ENCODE measurements around the gene EMILIN2.

Gene EMILIN2

DNA sequence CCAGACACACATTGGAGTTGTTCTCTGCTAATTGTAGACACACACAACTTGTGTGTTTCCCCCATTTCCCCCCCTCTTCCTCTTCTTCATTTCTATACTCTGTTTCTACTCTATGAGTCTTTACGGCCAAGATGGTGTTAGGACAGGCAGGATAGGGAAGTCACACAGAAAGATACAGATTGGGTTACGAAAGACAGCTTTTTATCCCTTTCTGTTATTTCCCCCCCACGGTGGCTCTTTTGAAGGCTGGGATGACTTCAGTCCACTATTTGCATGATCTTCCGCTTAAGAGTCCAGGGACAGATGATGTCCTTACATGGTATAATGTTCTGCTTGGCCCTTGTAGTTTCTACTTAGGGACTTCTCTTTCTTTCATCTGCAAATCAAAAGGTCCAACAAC, 1.6 kb upstream of the EMILIN2 start (continued):
- no peak for TF ChIP-seq ZNF830 (tag by site-specific recombination; IDR thresholded peaks at IDR 0.05; ENCODE audit: low read depth)
- TF ChIP-seq, protein P1, sequence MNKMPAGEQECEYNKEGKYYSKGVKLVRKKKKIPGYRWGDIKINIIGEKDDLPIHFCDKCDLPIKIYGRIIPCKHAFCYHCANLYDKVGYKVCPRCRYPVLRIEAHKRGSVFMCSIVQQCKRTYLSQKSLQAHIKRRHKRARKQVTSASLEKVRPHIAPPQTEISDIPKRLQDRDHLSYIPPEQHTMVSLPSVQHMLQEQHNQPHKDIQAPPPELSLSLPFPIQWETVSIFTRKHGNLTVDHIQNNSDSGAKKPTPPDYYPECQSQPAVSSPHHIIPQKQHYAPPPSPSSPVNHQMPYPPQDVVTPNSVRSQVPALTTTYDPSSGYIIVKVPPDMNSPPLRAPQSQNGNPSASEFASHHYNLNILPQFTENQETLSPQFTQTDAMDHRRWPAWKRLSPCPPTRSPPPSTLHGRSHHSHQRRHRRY (tag by site-specific recombination; IDR thresholded peaks at IDR 0.05), result no peak
- no peak for TF ChIP-seq ZBTB17 (tag by site-specific recombination; IDR thresholded peaks at IDR 0.05)
- no peak for TF ChIP-seq SETDB1 (IDR thresholded peaks at IDR 0.05; ENCODE audit: insufficient read length, low read length)
- TF ChIP-seq ZNF280C (tag by site-specific recombination; IDR thresholded peaks at IDR 0.05), result no peak

DNA sequence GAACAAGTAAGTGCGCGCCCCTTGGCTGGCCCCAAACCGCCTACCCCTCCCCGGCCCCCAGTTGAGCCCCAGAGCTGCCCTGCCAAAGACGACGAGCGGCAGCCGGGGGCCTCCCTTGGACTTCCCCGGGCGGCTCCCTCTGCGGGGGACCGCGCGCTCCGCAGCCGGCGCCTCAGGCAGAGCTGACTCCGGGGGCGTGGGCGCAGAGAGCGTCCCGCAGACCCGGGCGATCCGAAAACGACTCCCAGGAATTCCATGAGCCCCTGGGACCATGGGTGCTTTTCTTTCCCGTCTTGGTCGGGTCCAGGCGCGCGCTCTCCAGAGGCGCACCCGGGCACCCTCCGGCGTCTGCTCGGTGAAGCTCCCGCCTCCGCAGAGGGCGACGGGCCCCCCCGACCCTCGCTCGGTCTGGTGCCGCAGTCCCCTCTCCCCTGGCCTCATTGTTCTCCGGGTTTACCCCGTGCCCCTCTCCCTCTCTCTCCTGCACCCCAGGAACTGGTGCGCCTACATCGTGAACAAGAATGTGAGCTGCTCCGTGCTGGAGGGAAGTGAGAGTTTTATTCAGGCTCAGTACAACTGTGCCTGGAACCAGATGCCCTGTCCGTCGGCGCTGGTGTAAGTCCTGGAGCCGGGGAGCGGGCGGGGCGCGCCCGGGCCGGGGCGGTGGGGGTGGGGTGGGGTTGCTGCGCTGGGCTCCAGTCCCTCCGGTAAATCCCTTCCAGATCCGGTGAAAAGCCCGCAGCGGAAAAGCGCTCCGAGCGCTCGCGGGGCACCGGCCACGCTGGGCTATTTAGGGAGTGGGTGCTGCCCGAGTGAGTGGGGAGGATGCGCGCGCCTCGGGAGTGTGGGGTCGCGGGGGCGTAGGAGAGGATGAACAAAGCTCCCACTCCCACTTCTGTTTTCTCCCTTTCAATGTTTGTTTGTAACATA, 776 bp downstream of the EMILIN2 start:
- Histone ChIP-seq H3K36me3 (ENCODE audit: control insufficient read depth in 2 of 2, insufficient read depth in 1 of 2, low read length in 2 of 2) (no peaks in the 10 kb centered on the region), H3K4me3 (ENCODE audit: low read depth, low read length) (peak overlapping the region; percentile 53), H3K4me1 (ENCODE audit: control insufficient read depth, insufficient read depth, low read length) (peaks cover 4% of the 10 kb centered on the region; the same call in 1 of the 2 replicates), H3K27ac (ENCODE audit: extremely low read depth, low read depth, low read length) (peak overlapping the region; percentile 16; the same call in 1 of the 2 replicates), H3K9me3 (ENCODE audit: control insufficient read depth, insufficient read depth, low read depth, low read length) (no peaks in the 10 kb centered on the region)
- ChIA-PET POLR2A (interaction anchor here (0.5 to 0.8 kb wide), 2 partner anchors 31 to 50 kb away, joined by 3 to 7 read pairs; no protein-coding TSS in a partner anchor), CTCF (interaction anchor here (0.7 to 1.0 kb wide), 2 partner anchors 28 to 375 kb away, joined by 3 to 4 read pairs; no protein-coding TSS in a partner anchor)
- TF ChIP-seq ZBTB26 (tag by site-specific recombination; optimal IDR thresholded peaks at IDR 0.05) (peak; percentile 56), ZNF2 (tag by site-specific recombination; IDR thresholded peaks at IDR 0.05) (no peak), ZNF391 (tag by site-specific recombination; IDR thresholded peaks at IDR 0.05; ENCODE audit: borderline replicate concordance, low read depth) (no peak), EGR2 (tag by site-specific recombination; IDR thresholded peaks at IDR 0.05; ENCODE audit: low read depth) (peak; percentile 69; the same call in 1 of the 2 replicates), ZNF561 (tag by site-specific recombination; IDR thresholded peaks at IDR 0.05; ENCODE audit: borderline replicate concordance) (no peak; the same call in 1 of the 2 replicates), ZNF423 (tag by site-specific recombination; IDR thresholded peaks at IDR 0.05) (peak; percentile 67; the same call in 1 of the 2 replicates), YY1 (tag by site-specific recombination; IDR thresholded peaks at IDR 0.05) (no peak), ZNF148 (tag by site-specific recombination; IDR thresholded peaks at IDR 0.05; ENCODE audit: borderline replicate concordance) (no peak), ZBTB20 (tag by site-specific recombination; IDR thresholded peaks at IDR 0.05) (peak; percentile 82), ZSCAN4 (tag by site-specific recombination; IDR thresholded peaks at IDR 0.05) (no peak), ZNF211 (tag by site-specific recombination; IDR thresholded peaks at IDR 0.05; ENCODE audit: low read depth) (no peak), ZIC2 (tag by site-specific recombination; IDR thresholded peaks at IDR 0.05) (peak; percentile 72), GLIS2 (tag by site-specific recombination; IDR thresholded peaks at IDR 0.05) (peak; percentile 93), ZNF133 (tag by site-specific recombination; IDR thresholded peaks at IDR 0.05) (no peak), MZF1 (tag by site-specific recombination; IDR thresholded peaks at IDR 0.05; ENCODE audit: borderline replicate concordance) (no peak)
- TF ChIP-seq, protein P2, sequence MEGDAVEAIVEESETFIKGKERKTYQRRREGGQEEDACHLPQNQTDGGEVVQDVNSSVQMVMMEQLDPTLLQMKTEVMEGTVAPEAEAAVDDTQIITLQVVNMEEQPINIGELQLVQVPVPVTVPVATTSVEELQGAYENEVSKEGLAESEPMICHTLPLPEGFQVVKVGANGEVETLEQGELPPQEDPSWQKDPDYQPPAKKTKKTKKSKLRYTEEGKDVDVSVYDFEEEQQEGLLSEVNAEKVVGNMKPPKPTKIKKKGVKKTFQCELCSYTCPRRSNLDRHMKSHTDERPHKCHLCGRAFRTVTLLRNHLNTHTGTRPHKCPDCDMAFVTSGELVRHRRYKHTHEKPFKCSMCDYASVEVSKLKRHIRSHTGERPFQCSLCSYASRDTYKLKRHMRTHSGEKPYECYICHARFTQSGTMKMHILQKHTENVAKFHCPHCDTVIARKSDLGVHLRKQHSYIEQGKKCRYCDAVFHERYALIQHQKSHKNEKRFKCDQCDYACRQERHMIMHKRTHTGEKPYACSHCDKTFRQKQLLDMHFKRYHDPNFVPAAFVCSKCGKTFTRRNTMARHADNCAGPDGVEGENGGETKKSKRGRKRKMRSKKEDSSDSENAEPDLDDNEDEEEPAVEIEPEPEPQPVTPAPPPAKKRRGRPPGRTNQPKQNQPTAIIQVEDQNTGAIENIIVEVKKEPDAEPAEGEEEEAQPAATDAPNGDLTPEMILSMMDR (tag by site-specific recombination; IDR thresholded peaks at IDR 0.05), result peak; percentile 43; the same call in 1 of the 2 replicates
- TF ChIP-seq, protein P3, sequence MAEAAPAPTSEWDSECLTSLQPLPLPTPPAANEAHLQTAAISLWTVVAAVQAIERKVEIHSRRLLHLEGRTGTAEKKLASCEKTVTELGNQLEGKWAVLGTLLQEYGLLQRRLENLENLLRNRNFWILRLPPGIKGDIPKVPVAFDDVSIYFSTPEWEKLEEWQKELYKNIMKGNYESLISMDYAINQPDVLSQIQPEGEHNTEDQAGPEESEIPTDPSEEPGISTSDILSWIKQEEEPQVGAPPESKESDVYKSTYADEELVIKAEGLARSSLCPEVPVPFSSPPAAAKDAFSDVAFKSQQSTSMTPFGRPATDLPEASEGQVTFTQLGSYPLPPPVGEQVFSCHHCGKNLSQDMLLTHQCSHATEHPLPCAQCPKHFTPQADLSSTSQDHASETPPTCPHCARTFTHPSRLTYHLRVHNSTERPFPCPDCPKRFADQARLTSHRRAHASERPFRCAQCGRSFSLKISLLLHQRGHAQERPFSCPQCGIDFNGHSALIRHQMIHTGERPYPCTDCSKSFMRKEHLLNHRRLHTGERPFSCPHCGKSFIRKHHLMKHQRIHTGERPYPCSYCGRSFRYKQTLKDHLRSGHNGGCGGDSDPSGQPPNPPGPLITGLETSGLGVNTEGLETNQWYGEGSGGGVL (tag by site-specific recombination; IDR thresholded peaks at IDR 0.05), result peak; percentile 45

Measured in HEK293 (cell line).